ENCODE data around the gene ATP2B2. TPM values are rescaled to one million over a fixed set of nuclear protein-coding genes. Genes with fewer than 3 reads are reported as not detected.

ATP2B2 gene
- polyA plus RNA-seq, 1 experiment: not detected

DNA sequence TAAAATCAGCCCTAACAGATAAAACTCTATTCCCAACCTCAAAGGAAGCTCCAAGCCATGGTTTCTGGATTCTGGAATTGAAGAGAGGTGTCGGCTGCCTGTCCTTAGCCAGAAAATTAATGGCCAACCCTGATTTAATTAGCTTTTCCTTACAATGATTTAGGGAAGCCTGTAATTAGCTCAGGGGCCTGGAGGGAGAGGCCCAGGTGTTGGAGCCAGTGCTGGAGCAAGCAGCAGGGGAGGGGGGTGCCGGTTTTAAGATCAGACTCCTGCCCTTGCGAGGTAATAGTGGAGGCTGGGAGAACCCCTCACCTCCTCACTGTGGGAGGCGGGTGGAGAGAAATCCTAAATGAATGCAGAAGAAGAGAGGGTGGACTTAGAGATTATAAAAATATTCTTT lies 14.7 kb upstream of the ATP2B2 start:
- Histone ChIP-seq H3K27me3 (ENCODE audit: control insufficient read depth, insufficient read depth, low read length) (peaks cover 3% of the 10 kb centered on the region), H3K36me3 (ENCODE audit: control insufficient read depth, insufficient read depth, low read length) (no peaks in the 10 kb centered on the region), H3K4me3 (ENCODE audit: low read depth, low read length) (no peak overlapping the region)
- ChIA-PET POLR2A (no interaction called here), CTCF (no interaction called here)
- TF ChIP-seq, protein P1, sequence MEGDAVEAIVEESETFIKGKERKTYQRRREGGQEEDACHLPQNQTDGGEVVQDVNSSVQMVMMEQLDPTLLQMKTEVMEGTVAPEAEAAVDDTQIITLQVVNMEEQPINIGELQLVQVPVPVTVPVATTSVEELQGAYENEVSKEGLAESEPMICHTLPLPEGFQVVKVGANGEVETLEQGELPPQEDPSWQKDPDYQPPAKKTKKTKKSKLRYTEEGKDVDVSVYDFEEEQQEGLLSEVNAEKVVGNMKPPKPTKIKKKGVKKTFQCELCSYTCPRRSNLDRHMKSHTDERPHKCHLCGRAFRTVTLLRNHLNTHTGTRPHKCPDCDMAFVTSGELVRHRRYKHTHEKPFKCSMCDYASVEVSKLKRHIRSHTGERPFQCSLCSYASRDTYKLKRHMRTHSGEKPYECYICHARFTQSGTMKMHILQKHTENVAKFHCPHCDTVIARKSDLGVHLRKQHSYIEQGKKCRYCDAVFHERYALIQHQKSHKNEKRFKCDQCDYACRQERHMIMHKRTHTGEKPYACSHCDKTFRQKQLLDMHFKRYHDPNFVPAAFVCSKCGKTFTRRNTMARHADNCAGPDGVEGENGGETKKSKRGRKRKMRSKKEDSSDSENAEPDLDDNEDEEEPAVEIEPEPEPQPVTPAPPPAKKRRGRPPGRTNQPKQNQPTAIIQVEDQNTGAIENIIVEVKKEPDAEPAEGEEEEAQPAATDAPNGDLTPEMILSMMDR (IDR thresholded peaks at IDR 0.05; ENCODE audit: insufficient read depth, low read depth, low read length): no peak
- DNase-seq (ENCODE audit: low read depth): no peak

DNA sequence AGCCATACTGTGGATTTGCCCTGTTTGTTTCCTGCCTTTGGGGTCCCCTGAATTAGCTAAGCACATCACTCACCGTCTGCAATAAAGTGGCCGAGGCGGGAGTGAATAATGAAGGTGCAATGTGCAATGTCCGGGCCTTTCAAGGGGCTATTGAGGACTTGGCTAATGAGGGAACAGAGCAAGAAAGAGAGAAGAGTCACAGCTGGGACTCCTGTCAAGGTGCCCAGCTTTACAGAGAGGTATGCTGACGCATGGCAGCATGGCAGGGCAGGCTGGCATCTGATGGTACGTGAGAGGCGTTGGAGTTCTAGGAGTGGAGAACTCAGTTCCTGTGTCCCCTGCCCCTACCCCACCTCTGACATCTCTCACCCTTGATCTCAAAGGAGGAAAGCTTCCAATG lies 13.8 kb upstream of the ATP2B2 start:
- TF ChIP-seq, protein P1 (IDR thresholded peaks at IDR 0.05; ENCODE audit: insufficient read depth, low read depth, low read length): no peak
- H3K27me3 ChIP-seq (ENCODE audit: control insufficient read depth, insufficient read depth, low read length): peaks cover 2% of the 10 kb centered on the region
- no peak for DNase-seq (ENCODE audit: low read depth)
- no peak overlapping the region for H3K4me3 ChIP-seq (ENCODE audit: low read depth, low read length)
- POLR2A ChIA-PET: no interaction called here
- H3K36me3 ChIP-seq (ENCODE audit: control insufficient read depth, insufficient read depth, low read length): no peaks in the 10 kb centered on the region
- CTCF ChIA-PET: no interaction called here

DNA sequence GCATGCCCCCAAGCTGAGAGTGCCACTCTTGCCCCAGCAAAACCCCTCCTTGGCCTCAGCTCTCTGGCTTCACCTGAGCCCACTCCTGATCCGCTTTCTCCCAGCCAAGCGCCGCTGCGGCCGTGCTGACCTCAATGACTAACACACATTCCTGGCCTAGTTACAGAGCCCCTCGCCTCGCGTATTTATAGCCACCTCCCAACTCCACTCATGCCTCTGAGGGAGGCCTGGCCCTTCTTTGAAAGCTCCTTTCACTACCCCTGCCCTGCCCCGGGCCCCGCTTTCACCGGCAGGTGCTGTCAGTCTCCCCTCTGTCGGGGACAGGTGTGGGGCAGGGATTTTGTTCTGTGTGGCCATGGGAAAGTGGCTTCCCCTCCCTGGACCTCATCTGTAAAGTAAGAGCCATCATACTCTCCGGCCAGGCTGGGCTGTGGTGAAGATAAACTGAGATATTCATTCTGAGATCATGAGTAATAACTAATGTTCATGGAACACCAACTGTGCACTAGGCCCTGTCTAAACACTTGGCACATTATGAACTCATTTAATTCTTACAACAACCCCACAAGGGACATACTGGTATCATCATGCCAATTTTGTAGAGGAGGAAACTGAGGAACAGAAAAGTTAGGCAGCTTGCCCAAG lies 13.2 kb upstream of the ATP2B2 start:
- H3K27me3 ChIP-seq (ENCODE audit: control insufficient read depth, insufficient read depth, low read length): peaks cover 2% of the 10 kb centered on the region
- POLR2A ChIA-PET: no interaction called here
- DNase-seq (ENCODE audit: low read depth): no peak
- no peak overlapping the region for H3K4me3 ChIP-seq (ENCODE audit: low read depth, low read length)
- H3K36me3 ChIP-seq (ENCODE audit: control insufficient read depth, insufficient read depth, low read length): no peaks in the 10 kb centered on the region
- TF ChIP-seq, protein P1 (IDR thresholded peaks at IDR 0.05; ENCODE audit: insufficient read depth, low read depth, low read length): no peak
- CTCF ChIA-PET: no interaction called here

DNA sequence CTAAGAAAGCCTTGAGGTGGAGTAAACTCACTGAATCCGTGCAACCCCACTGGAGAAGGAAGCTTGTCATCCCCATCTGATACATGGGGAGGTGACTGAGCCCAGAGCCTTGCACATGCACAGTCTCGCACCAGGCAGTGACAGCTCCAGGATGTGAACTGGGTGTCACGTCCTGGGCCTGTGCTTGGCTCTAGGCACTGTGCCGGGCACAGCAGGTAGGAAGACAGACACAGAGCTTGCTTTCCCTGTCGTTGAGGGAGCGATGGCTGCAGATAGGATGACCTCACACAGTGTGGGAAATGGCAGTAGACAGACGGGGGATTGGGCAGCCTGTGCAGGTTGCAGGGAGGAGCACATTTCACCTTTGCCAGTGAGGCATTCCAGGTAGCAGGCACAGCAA lies 12.2 kb upstream of the ATP2B2 start:
- DNase-seq (ENCODE audit: low read depth): no peak
- Histone ChIP-seq H3K4me3 (ENCODE audit: low read depth, low read length) (no peak overlapping the region), H3K36me3 (ENCODE audit: control insufficient read depth, insufficient read depth, low read length) (no peaks in the 10 kb centered on the region), H3K27me3 (ENCODE audit: control insufficient read depth, insufficient read depth, low read length) (no peaks in the 10 kb centered on the region; the same call in none of the 2 replicates)
- POLR2A ChIA-PET: no interaction called here
- TF ChIP-seq, protein P1 (IDR thresholded peaks at IDR 0.05; ENCODE audit: insufficient read depth, low read depth, low read length): no peak
- CTCF ChIA-PET: no interaction called here

DNA sequence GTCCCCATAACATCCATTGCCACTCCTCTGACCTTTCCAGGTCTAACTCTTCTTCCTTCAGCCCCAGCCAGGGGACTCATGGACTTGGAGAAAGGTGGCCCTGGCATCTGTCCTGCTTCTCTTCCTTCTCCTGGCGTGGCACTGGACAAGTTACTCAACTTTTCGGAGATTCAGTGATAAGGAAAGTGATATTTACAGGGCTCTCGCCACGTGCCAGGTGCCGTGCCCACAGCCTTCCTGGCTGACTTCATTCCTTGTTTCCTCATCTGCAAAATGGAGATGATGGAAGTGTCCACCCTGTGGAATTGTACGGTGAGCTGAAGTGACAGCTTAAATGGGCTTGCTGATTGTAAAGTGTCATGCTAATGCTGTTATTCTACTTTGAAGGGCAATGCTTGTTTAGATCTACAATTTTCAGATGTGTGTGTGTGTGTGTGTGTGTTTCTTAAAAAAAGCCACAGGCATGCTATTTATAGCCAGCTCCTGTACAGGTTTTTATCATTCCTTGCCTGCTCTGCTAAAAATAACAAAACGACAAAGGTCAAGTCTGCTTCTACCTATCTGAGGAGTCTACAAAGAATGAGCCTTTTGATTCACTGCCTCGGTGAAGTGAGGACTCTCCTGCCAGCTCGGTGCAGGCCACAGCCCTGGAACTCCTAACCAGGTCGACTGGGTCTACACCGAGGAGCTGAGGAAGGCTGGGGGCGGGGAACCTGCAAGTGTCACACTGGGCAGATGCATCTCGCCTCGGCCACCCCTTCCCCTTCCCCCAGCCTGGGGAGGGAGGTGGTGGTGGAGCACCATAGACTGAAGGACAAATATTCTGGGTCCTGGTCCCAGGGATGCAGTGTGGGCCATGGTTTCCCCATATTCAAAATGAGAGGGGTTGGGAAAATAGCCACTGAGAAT lies 11.4 kb upstream of the ATP2B2 start:
- Histone ChIP-seq H3K27me3 (ENCODE audit: control insufficient read depth, insufficient read depth, low read length) (no peaks in the 10 kb centered on the region; the same call in none of the 2 replicates), H3K36me3 (ENCODE audit: control insufficient read depth, insufficient read depth, low read length) (no peaks in the 10 kb centered on the region), H3K4me3 (ENCODE audit: low read depth, low read length) (no peak overlapping the region)
- no peak for DNase-seq (ENCODE audit: low read depth)
- TF ChIP-seq, protein P1 (IDR thresholded peaks at IDR 0.05; ENCODE audit: insufficient read depth, low read depth, low read length): no peak
- ChIA-PET POLR2A (no interaction called here), CTCF (no interaction called here)

All from BJ (cell line).